Pancreas (tissue), 10 donors: ENCODE measurements around the gene PLCB1. TPM values are rescaled to one million over a fixed set of nuclear protein-coding genes. Genes with fewer than 3 reads are reported as not detected.

Experiments
- ATAC-seq, 4 donors: fragments of 200-7000 bp; cut with Tn5 transposase; one replicate each; pipeline versions ENCODE4 v1.8.0 to v1.9.1; 2020; ENCODE audit warnings: mild to moderate bottlenecking in 4 of 4, moderate library complexity in 4 of 4
- DNase-seq, 6 donors: peaks; one replicate each; pipeline ENCODE4 v3.0.0-alpha.2; 2020
- FAIRE-seq: peaks from 2 replicates; lab custom pipeline; 2012; peaks lifted over from hg19 to GRCh38; lab: Jason Lieb, UNC
- H3K27ac ChIP-seq, 4 donors: fragments of 200-600 bp; sonication (generic); 1 replicate in 3 of 4; 2 replicates in 1 of 4; pipeline versions ENCODE4 v1.5.0 to v1.8.0; 2020
- H3K27me3 ChIP-seq, 4 donors: fragments of 200-600 bp; one replicate each; pipeline ENCODE4 v1.8.0; 2021
- H3K36me3 ChIP-seq, 3 donors: fragments of 200-600 bp; sonication (generic) in 1 of 3; one replicate each; pipeline versions ENCODE4 v1.5.0 to v1.8.0; 2020 to 2021
- H3K4me1 ChIP-seq, 3 donors: fragments of 200-600 bp; one replicate each; pipeline ENCODE4 v1.8.0; 2021
- H3K4me3 ChIP-seq, 4 donors: fragments of 200-600 bp; sonication (generic) in 2 of 4; one replicate each; pipeline versions ENCODE4 v1.5.0 to v1.8.0; 2020 to 2021
- H3K9me3 ChIP-seq, 4 donors: fragments of 200-600 bp; one replicate each; pipeline ENCODE4 v1.8.0; 2021
- WGBS, 2 donors: extraction: QIAGEN DNeasy Blood & Tissue Kit; methylation state at CpG; one replicate each; pipeline ENCODE4 v1.1.7; 2013; 5-methylcytosine and 5-hydroxymethylcytosine counted together
- intact Hi-C, 3 donors: fragments of 100-400 bp; cut with DNase I; formaldehyde crosslinking; loops; one replicate each; pipeline versions ENCODE4 v1.11.1 to v1.14.2; 2022
- polyA plus RNA-seq, 2 donors: library from polyadenylated mRNA; stranded (reverse); fragments of 200-250 nt; gene quantifications; one replicate each; pipeline ENCODE4 v1.2.3, GENCODE V29; 2013
- total RNA-seq, 6 donors: library from RNA; stranded (reverse); fragmentation: NEBNext Ultra II Directional in 4 of 6; extraction: Animal tissue kit (Norgen Biotek cat#: 25700) in 4 of 6; gene quantifications; one replicate each; pipeline versions ENCODE4 v1.2.1 to v1.2.4, GENCODE V29; 2021 to 2023
- TF ChIP-seq, protein P1 (sequence below), 4 donors: fragments of 200-600 bp; sonication (generic) in 3 of 4; IDR thresholded peaks; one replicate each; pipeline versions ENCODE4 v1.5.0 to v1.8.0; 2021; ENCODE audit warnings: antibody characterized with exemption in 4 of 4
- donor health status: healthy with polysubstance abuse.
- donor health status: DM: no; HTN: no; CAD: no; lungs with moderate emphysema.
- donor health status: DM: no; HTN: no; CAD: no.
- donor health status: control.
- donor health status: control.
- donor health status: Bipolar disorder and iron deficiency.
- donor health status: DM: yes; HTN: yes; CAD: no.
- donor health status: DM: no; HTN: no; CAD: no.
- donor health status: DM: no; HTN: no; CAD: no.
- donor health status: DM: yes; HTN: yes; CAD: no.

The PLCB1 gene
- total and polyA plus RNA-seq, 8 donors, result 4.5 to 18.7 (median 13.7) TPM

DNA sequence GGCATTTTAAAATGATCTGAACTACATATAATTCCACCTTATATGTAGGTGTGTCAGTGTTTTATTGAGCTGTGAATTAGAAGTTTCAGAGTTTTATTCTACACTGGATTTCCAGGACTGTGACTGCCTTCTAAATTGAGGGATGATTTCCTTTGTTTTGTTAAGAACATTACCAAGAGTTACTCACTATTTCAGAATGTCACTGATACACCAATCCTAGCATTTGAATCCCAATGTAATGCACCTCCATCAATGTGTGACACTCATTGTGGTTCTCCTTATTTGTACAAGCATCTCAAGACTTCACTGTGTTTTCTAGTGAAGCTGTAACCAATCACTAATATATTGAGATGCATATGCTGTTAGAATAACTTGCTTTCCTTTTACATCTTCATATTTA lies 86.8 kb downstream of the PLCB1 start:
- H3K4me3 ChIP-seq, result no peak overlapping the region
- TF ChIP-seq, protein P1, sequence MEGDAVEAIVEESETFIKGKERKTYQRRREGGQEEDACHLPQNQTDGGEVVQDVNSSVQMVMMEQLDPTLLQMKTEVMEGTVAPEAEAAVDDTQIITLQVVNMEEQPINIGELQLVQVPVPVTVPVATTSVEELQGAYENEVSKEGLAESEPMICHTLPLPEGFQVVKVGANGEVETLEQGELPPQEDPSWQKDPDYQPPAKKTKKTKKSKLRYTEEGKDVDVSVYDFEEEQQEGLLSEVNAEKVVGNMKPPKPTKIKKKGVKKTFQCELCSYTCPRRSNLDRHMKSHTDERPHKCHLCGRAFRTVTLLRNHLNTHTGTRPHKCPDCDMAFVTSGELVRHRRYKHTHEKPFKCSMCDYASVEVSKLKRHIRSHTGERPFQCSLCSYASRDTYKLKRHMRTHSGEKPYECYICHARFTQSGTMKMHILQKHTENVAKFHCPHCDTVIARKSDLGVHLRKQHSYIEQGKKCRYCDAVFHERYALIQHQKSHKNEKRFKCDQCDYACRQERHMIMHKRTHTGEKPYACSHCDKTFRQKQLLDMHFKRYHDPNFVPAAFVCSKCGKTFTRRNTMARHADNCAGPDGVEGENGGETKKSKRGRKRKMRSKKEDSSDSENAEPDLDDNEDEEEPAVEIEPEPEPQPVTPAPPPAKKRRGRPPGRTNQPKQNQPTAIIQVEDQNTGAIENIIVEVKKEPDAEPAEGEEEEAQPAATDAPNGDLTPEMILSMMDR (IDR thresholded peaks at IDR 0.05), result no peak
- DNase-seq, result no peak
- no peak for ATAC-seq
- no peaks in the 10 kb centered on the region for H3K4me1 ChIP-seq
- FAIRE-seq, result no peak
- no peaks in the 10 kb centered on the region for H3K9me3 ChIP-seq
- no peaks in the 10 kb centered on the region for H3K36me3 ChIP-seq
- H3K27ac ChIP-seq, result no peak overlapping the region
- H3K27me3 ChIP-seq, result no peaks in the 10 kb centered on the region
- intact Hi-C loops, result no loop called here

DNA sequence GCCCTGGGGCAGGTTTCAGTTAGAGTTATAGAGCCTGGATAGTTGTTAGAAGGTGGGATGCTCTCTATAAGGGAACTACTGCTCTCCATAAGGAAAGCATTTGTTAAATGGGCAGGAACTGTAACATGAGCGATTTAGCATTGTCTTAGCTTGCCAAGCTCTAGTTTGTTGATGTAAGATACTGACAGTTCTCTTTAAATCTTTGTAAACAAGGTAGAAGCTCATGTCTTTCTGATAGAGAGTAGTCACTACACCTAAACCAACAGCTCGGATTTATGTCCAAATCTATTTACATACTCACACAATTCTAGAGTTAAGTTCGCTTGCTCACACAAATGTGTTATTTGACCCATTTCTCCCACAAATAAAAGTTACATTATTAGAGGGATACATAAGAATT lies 87.3 kb downstream of the PLCB1 start:
- H3K4me3 ChIP-seq, result no peak overlapping the region
- H3K27me3 ChIP-seq, result no peaks in the 10 kb centered on the region
- TF ChIP-seq, protein P1 (IDR thresholded peaks at IDR 0.05), result no peak
- intact Hi-C loops, result no loop called here
- 45 to 46% methylated on average over 3 of the region's 3 CpGs for WGBS, 2 donors
- FAIRE-seq (no peak), ATAC-seq (no peak), DNase-seq (no peak)
- H3K9me3 ChIP-seq, result no peaks in the 10 kb centered on the region
- H3K4me1 ChIP-seq, result no peaks in the 10 kb centered on the region
- H3K36me3 ChIP-seq, result no peaks in the 10 kb centered on the region
- H3K27ac ChIP-seq, result no peak overlapping the region

DNA sequence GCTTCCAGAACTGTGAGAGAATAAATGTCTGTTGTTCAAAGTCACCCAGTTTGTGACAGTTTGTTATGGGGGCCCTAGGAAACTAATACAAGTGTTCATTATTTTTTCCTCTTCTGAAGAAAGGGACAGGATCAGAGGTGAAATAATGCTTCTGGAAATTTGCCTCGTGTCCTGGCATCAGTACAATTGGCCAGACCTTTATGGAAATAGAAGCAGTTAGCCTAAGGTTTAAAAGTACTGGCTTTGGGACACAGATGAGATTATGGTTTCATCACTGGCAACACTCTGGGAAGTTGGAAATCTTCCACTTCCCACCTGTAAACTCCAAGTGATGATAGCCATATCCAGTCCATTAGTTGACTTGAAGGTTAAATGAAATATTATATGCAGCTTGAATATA lies 88.7 kb downstream of the PLCB1 start:
- Histone ChIP-seq H3K4me1 (peaks cover 0 to 2% (median 0%) of the 10 kb centered on the region in 3 donors), H3K4me3 (no peak overlapping the region), H3K27ac (no peak overlapping the region), H3K27me3 (no peaks in the 10 kb centered on the region), H3K9me3 (no peaks in the 10 kb centered on the region), H3K36me3 (no peaks in the 10 kb centered on the region)
- ATAC-seq (no peak), DNase-seq (no peak), FAIRE-seq (no peak)
- TF ChIP-seq, protein P1 (IDR thresholded peaks at IDR 0.05), result no peak
- intact Hi-C loops, result no loop called here
- 38 to 39% methylated on average over 1 of the region's 1 CpG for WGBS, 2 donors

DNA sequence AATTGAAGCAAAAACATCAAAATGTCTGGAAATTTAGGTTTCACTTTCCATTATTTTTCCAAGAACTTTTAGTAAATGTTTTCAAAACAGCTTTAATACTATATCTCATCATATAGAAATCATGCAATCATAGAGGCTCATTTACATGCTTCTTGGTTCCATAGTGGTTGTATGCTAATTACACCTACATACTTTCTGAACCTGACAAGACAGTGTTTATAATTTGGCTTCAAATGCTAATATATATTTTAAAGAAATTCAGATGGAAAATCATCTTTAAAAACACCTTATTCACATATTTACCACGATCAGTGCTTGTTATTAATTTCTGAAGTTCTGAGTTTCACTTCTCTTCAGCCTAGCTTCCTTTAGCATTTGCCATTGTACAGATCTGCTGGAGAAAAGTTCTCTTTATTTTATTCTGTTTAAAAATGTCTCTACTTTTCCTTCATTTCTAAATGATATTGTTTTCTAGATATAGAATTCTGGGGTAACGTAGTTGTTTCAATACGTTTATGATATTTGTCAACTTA lies 89.9 kb downstream of the PLCB1 start:
- TF ChIP-seq, protein P1 (IDR thresholded peaks at IDR 0.05), result no peak
- ATAC-seq, result no peak

DNA sequence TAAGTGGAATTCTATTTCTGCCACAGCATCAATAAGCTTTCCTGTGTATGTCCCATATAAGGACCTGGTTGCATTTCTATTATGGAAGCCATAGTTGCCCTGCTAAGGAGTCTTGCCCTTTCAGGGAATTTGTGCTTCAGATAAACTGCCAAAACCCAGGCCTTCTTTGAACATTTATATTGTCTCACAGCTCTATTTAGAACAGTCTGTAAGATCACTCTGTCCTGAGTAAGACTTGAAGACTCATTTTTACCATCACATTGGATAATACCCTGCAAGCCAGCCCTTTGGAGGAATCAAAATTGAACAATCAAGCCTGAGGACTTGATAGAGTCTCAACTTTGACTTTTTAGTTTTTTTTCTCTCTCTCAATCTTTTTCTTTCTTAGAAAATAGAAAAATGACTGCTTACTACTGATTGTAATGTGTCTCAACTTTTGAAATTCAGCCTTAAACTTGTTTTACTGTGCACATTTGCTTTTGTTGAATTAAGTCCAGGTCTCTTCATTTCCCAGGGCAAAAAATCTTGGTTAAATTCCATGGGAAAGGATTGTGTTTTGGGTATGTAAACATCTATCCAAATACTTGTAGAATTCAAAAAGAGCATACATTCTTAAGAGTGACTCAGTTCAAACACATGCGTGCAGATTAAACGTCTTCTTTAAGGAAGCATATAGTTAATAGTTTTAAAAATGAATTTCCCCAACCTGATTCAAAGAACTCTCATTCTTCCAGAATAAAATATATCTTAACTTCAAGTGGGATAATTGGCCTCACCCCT lies 91.2 kb downstream of the PLCB1 start:
- Histone ChIP-seq H3K4me1 (peaks cover 0 to 21% (median 17%) of the 10 kb centered on the region in 3 donors), H3K27me3 (no peaks in the 10 kb centered on the region), H3K27ac (no peak overlapping the region), H3K4me3 (no peak overlapping the region), H3K36me3 (no peaks in the 10 kb centered on the region), H3K9me3 (no peaks in the 10 kb centered on the region)
- intact Hi-C loops, result no loop called here
- 65 to 67% methylated on average over 2 of the region's 2 CpGs for WGBS, 2 donors
- FAIRE-seq, result no peak
- no peak for ATAC-seq
- TF ChIP-seq, protein P1 (IDR thresholded peaks at IDR 0.05), result no peak
- DNase-seq, result no peak

More for the DNA sequence above, 89.9 kb downstream of the PLCB1 start:
- FAIRE-seq (peak; percentile 13), DNase-seq (no peak)
- 94 to 95% methylated on average over 3 of the region's 3 CpGs for WGBS, 2 donors
- Histone ChIP-seq H3K27ac (no peak overlapping the region), H3K4me1 (peaks cover 0 to 11% (median 8%) of the 10 kb centered on the region in 3 donors), H3K9me3 (no peaks in the 10 kb centered on the region), H3K36me3 (no peaks in the 10 kb centered on the region), H3K27me3 (no peaks in the 10 kb centered on the region), H3K4me3 (no peak overlapping the region)
- intact Hi-C loops, result no loop called here
